ENCODE results near the gene SNX25. TPM values are rescaled to one million over a fixed set of nuclear protein-coding genes. Genes with fewer than 3 reads are reported as not detected.

Gene SNX25
- total RNA-seq, result 24.5 and 25.6 TPM in 2 replicates

GRCh38 chr4:185209031-185209851 is at the start of gene SNX25:
Gene SNX25 (plus strand): TSS chr4:185209598. CDS start chr4:185209827, 229 bp downstream.

GRCh38 chr4:185203486-185204237 is 5.7 kb upstream of the SNX25 start, which contains the start of gene CFAP97:
Gene CFAP97 (minus strand): TSS chr4:185204000. CDS start chr4:185191196, 12,804 bp downstream.

GRCh38 chr4:185395238-185395955 is 186.0 kb downstream of the SNX25 start, which contains the start of gene LRP2BP:
Gene LRP2BP (minus strand): TSS chr4:185395924. CDS start chr4:185378186, 17,738 bp downstream.

GRCh38 chr4:185396724-185397385 is 187.5 kb downstream of the SNX25 start, which contains the start of gene ANKRD37:
Gene ANKRD37 (plus strand): TSS chr4:185396841. CDS start chr4:185396924, 83 bp downstream.

Other genes starting within 250 kb of the SNX25 start
- gene HELT, start 191.1 kb upstream of the SNX25 start, total RNA-seq, result not detected in 2 replicates
- 7.2 and 7.5 TPM in 2 replicates for gene SLC25A4, start 66.3 kb upstream of the SNX25 start, total RNA-seq
- gene CFAP97, start 5.6 kb upstream of the SNX25 start, total RNA-seq, result 22.9 and 35.2 TPM in 2 replicates
- gene LRP2BP, start 186.3 kb downstream of the SNX25 start, total RNA-seq, result 0.48 and 0.98 TPM in 2 replicates
- 3.4 and 15.0 TPM in 2 replicates for gene ANKRD37, start 187.2 kb downstream of the SNX25 start, total RNA-seq
- gene UFSP2, start 216.4 kb downstream of the SNX25 start, total RNA-seq, result 24.2 and 31.5 TPM in 2 replicates